ENCODE measurements around the gene CPSF3.

The CPSF3 gene

DNA sequence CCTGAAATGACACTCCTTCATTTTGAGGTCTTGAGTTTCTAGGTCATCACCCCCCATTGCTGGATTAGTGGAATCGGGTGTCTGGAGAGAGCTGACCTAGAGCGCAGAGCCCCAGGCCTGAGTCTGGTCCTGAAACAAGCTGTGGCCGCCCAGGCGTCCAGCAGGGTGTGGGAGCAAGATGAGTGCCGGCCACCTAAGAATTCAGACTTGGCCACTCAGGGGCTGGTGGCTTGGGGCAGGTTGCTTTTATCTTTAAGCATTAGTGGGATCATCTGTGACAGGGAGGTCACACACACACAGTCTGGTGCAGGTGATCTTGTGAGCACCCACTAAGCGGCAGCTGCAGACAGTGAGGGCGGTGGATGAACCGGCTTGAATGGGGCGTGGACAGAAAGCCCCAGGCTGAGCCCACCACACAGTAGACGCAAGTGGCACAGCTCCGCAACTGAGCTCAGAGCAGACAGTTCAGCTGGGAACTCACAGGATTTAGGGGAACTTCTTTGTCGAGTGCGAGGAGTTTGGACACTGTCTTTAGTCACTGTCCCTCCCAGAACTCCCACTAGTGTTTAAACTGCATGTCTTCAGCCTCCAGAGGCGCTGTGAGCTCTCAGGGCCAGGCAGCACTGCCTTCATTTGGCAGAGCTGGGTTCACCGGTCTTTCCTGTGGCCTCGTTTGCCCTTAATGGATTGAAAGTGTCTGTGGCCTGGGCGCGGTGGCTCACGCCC lies 21.6 kb upstream of the CPSF3 start:
- DNase-seq, result no peak
- ATAC-seq (replicated peaks), result no peak
- H3K9me3 Mint-ChIP-seq, result no peaks in the 10 kb centered on the region
- H3K27me3 Mint-ChIP-seq, result peaks cover 0 to 9% of the 10 kb centered on the region in 2 donors
- peaks cover 9 to 12% of the 10 kb centered on the region in 2 donors for H3K4me1 Mint-ChIP-seq
- H3K36me3 Mint-ChIP-seq, result peaks cover 1 to 9% of the 10 kb centered on the region in 2 donors
- no peak overlapping the region for H3K27ac Mint-ChIP-seq
- no peak overlapping the region for H3K4me3 Mint-ChIP-seq

DNA sequence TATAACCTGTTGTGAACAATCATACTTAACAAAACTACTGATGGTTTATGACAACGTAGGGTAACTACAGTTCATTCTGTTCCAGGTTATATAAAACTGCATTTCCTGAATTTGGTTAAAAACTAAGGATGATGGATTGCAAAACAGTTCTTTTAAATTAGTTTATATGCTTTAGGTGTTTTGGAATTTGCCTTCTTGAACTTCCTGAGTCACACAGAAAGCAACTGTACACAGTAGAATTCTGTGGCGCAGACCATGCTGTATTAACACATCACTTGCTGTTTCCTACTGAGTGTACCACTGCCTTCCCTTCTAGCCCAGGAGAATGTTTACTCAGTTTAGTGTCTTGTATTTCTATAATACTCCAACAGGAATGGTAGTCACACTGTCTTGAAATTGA lies 19.5 kb upstream of the CPSF3 start:
- Mint-ChIP-seq H3K4me1 (peaks cover 9 to 15% of the 10 kb centered on the region in 2 donors), H3K36me3 (peaks cover 14 to 24% of the 10 kb centered on the region in 2 donors), H3K4me3 (no peak overlapping the region), H3K9me3 (no peaks in the 10 kb centered on the region), H3K27me3 (peaks cover 0 to 9% of the 10 kb centered on the region in 2 donors), H3K27ac (no peak overlapping the region)
- no peak for DNase-seq
- no peak for ATAC-seq (replicated peaks)

GRCh38 chr2:9404451-9404850 lies 19.0 kb upstream of the CPSF3 start:
- DNase-seq (no peak), ATAC-seq (replicated peaks) (no peak)
- Mint-ChIP-seq H3K36me3 (peaks cover 14 to 27% of the 10 kb centered on the region in 2 donors), H3K4me3 (no peak overlapping the region), H3K27me3 (peaks cover 0 to 9% of the 10 kb centered on the region in 2 donors), H3K4me1 (peaks cover 9 to 16% of the 10 kb centered on the region in 2 donors), H3K9me3 (no peaks in the 10 kb centered on the region), H3K27ac (no peak overlapping the region)

- Mint-ChIP-seq H3K4me1 (peaks cover 10 to 22% of the 10 kb centered on the region in 2 donors), H3K36me3 (peaks cover 19 to 33% of the 10 kb centered on the region in 2 donors), H3K27ac (no peak overlapping the region), H3K9me3 (no peaks in the 10 kb centered on the region), H3K4me3 (no peak overlapping the region), H3K27me3 (peaks cover 0 to 5% of the 10 kb centered on the region in 2 donors)
- DNase-seq, result no peak
- ATAC-seq (replicated peaks), result no peak
These were observed 17.8 kb upstream of the CPSF3 start for GRCh38 chr2:9405636-9406035.

DNA sequence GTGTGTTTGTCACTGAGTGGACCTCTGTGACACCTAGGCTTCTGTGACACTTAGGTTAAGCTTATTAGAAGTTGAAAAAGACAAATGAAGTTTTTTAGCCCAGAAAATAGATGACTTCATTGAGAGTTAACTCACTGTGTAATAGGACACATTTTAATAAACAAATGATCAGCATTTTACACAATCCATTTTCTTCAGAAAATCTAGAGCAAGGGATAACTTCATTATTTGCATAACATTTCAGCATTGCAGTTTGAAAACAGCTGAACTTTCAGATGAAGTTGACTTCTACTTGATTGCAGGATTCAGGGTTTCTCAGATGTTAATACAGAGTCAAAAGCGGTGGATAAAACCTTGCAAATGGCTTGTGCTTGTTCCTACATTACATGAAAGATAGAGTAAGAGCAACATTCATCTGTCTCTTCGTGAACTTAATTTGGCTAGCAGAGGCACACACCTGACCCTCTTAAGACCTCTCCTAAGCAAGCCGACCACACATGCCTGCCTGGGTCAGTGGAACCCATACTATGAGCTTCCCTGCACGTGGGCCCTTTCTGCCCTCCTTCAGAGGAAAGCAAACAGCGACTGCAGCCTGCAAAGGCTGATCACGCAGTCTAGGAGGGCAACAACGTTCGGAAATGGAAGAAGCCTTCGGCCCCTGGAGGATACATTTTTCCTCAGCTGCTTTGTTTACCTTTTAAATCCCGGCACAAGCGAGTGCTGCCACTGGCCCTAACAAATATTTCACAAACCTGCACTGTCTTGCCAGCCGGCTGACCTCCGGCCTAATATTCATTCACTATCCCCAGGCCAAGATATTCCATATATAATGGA lies 16.7 kb upstream of the CPSF3 start:
- no peak for ATAC-seq (replicated peaks)
- DNase-seq, result no peak
- peaks cover 21 to 36% of the 10 kb centered on the region in 2 donors for H3K36me3 Mint-ChIP-seq
- H3K9me3 Mint-ChIP-seq, result no peaks in the 10 kb centered on the region
- H3K27me3 Mint-ChIP-seq, result no peaks in the 10 kb centered on the region
- no peak overlapping the region for H3K27ac Mint-ChIP-seq
- H3K4me1 Mint-ChIP-seq, result peaks cover 8 to 15% of the 10 kb centered on the region in 2 donors
- no peak overlapping the region for H3K4me3 Mint-ChIP-seq

- no peaks in the 10 kb centered on the region for H3K9me3 Mint-ChIP-seq
- H3K36me3 Mint-ChIP-seq, result peaks cover 27 to 40% of the 10 kb centered on the region in 2 donors
- no peak overlapping the region for H3K27ac Mint-ChIP-seq
These were observed 16.1 kb upstream of the CPSF3 start for GRCh38 chr2:9407363-9407811.

GRCh38 chr2:9408641-9409151 lies 14.8 kb upstream of the CPSF3 start:
- DNase-seq, result no peak
- ATAC-seq (replicated peaks), result no peak
- Mint-ChIP-seq H3K4me3 (no peak overlapping the region), H3K36me3 (peaks cover 30 to 39% of the 10 kb centered on the region in 2 donors), H3K9me3 (no peaks in the 10 kb centered on the region), H3K27me3 (no peaks in the 10 kb centered on the region), H3K27ac (no peak overlapping the region), H3K4me1 (peaks cover 8 to 16% of the 10 kb centered on the region in 2 donors)

More at GRCh38 chr2:9407363-9407811, 16.1 kb upstream of the CPSF3 start:
- Mint-ChIP-seq H3K4me1 (peaks cover 8 to 15% of the 10 kb centered on the region in 2 donors), H3K4me3 (no peak overlapping the region), H3K27me3 (no peaks in the 10 kb centered on the region)
- no peak for ATAC-seq (replicated peaks)
- DNase-seq, result no peak

GRCh38 chr2:9410108-9410507 lies 13.3 kb upstream of the CPSF3 start:
- peak; percentile 100 for ATAC-seq (replicated peaks)
- H3K4me3 Mint-ChIP-seq, result peak overlapping the region; percentile 55 to 82
- no peaks in the 10 kb centered on the region for H3K9me3 Mint-ChIP-seq
- peak; percentile 45 for DNase-seq
- peaks cover 11 to 20% of the 10 kb centered on the region in 2 donors for H3K4me1 Mint-ChIP-seq
- peaks cover 36 to 48% of the 10 kb centered on the region in 2 donors for H3K36me3 Mint-ChIP-seq
- H3K27ac Mint-ChIP-seq, result peak overlapping the region; percentile 93
- H3K27me3 Mint-ChIP-seq, result no peaks in the 10 kb centered on the region

DNA sequence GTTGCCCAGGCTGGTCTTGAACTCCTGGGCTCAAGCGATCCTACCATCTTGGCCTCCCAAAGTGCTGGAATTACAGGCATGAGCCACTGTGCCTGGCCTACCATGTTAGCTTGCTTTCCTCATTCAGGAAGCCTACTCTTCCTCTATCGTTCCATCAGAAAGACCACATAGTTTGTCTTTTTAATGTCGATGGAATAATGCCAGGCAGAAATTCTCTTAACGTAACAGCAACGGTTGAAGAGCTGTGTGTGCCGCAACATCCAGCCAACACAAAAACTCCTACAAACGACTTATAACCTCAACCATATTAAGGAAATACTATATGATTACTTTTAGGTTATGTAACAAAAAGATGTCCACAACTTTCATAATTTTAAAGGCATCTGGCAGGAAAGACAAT lies 10.7 kb upstream of the CPSF3 start:
- Mint-ChIP-seq H3K36me3 (peaks cover 37 to 57% of the 10 kb centered on the region in 2 donors), H3K4me3 (no peak overlapping the region), H3K27me3 (no peaks in the 10 kb centered on the region), H3K27ac (peak overlapping the region; percentile 2), H3K4me1 (peaks cover 16 to 28% of the 10 kb centered on the region in 2 donors), H3K9me3 (no peaks in the 10 kb centered on the region)
- DNase-seq (no peak), ATAC-seq (replicated peaks) (no peak)

- no peak overlapping the region for H3K4me3 Mint-ChIP-seq
- ATAC-seq (replicated peaks), result no peak
- peaks cover 16 to 26% of the 10 kb centered on the region in 2 donors for H3K4me1 Mint-ChIP-seq
- H3K27ac Mint-ChIP-seq, result no peak overlapping the region
- no peaks in the 10 kb centered on the region for H3K27me3 Mint-ChIP-seq
- H3K9me3 Mint-ChIP-seq, result no peaks in the 10 kb centered on the region
- DNase-seq, result no peak
- peaks cover 39 to 56% of the 10 kb centered on the region in 2 donors for H3K36me3 Mint-ChIP-seq
These were observed 7.8 kb upstream of the CPSF3 start for GRCh38 chr2:9415516-9416169.

DNA sequence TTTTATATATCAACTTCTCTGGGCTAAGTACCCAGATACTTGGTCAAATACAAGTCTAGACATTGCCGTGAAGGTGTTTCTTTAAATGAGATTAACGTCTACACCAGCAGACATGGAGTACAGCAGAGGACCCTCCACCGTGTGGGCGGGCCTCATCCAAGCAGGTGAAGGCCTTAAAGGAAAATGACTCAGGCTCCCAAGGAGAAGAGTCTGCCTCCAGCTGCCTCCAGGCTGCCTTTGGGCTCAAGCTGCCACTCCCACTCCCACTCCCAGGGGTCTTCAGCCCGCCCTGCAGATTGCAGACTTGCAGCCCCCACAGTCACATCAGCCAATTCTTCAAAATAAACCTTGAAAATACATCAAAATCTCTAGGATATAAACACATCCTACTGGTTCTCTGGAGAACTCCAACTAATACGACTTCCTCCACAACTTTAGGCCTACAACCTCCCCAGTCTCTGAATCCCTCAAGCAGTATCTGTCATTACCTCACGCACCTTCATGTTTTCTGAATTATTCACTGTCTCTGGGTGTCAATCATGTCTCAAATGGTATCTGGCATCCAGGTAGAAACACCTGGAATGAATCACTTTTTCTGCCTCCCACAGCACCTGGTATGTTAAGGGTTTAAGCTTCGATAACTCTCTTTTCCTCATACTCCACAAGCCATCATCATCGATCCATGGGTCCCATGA lies 7.0 kb upstream of the CPSF3 start:
- no peaks in the 10 kb centered on the region for H3K9me3 Mint-ChIP-seq
- ATAC-seq (replicated peaks), result no peak
- H3K27me3 Mint-ChIP-seq, result no peaks in the 10 kb centered on the region
- H3K4me1 Mint-ChIP-seq, result peaks cover 17 to 28% of the 10 kb centered on the region in 2 donors
- peak overlapping the region; percentile 4 for H3K27ac Mint-ChIP-seq
- H3K4me3 Mint-ChIP-seq, result no peak overlapping the region
- peaks cover 36 to 55% of the 10 kb centered on the region in 2 donors for H3K36me3 Mint-ChIP-seq
- DNase-seq, result no peak

DNA sequence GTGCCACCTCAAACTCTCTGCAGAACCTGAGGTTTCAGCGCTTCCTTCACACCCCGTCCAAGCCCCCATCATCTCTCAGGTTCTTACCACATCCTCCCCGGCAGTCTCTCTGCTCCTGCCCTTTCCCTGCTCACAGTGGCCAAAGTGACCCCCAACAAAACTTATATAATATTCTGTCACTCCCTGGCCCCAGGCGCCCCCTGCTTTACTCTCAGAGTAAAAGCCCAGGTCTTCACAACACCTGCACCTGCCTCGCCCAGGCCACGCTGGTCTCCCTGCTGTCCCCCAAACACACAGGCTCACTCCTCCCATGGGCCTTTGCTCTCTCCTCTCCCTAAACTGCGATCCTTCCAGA lies 6.5 kb upstream of the CPSF3 start:
- Mint-ChIP-seq H3K27me3 (no peaks in the 10 kb centered on the region), H3K4me3 (no peak overlapping the region), H3K27ac (peak overlapping the region; percentile 4), H3K4me1 (peaks cover 20 to 33% of the 10 kb centered on the region in 2 donors), H3K9me3 (no peaks in the 10 kb centered on the region), H3K36me3 (peaks cover 38 to 57% of the 10 kb centered on the region in 2 donors)
- no peak for DNase-seq
- ATAC-seq (replicated peaks), result no peak

- Mint-ChIP-seq H3K9me3 (no peaks in the 10 kb centered on the region), H3K27ac (no peak overlapping the region), H3K36me3 (peaks cover 37 to 58% of the 10 kb centered on the region in 2 donors), H3K4me3 (no peak overlapping the region), H3K4me1 (peaks cover 24 to 41% of the 10 kb centered on the region in 2 donors), H3K27me3 (no peaks in the 10 kb centered on the region)
- DNase-seq (no peak), ATAC-seq (replicated peaks) (no peak)
These were observed 5.7 kb upstream of the CPSF3 start for GRCh38 chr2:9417725-9418124.
